ENCODE results near the gene ZNF24.

ZNF24 gene

GRCh38 chr18:35306588-35307250 lies 37.5 kb downstream of the ZNF24 start:
- DNase-seq (ENCODE audit: extremely low read depth in 1 of 2, low read depth in 1 of 2), result no peak

- DNase-seq (ENCODE audit: extremely low read depth in 1 of 2, low read depth in 1 of 2), result no peak
These were observed 40.6 kb downstream of the ZNF24 start for GRCh38 chr18:35303610-35304009.

- DNase-seq (ENCODE audit: extremely low read depth in 1 of 2, low read depth in 1 of 2), result no peak
These were observed 48.2 kb downstream of the ZNF24 start for GRCh38 chr18:35296060-35296459.

- DNase-seq (ENCODE audit: extremely low read depth in 1 of 2, low read depth in 1 of 2), result no peak
These were observed 53.1 kb downstream of the ZNF24 start for GRCh38 chr18:35291166-35291565.

- DNase-seq (ENCODE audit: extremely low read depth in 1 of 2, low read depth in 1 of 2), result peak; percentile 87 to 92
These were observed 54.0 kb downstream of the ZNF24 start, which contains the start of gene ZSCAN30 for GRCh38 chr18:35290094-35290735. TSS of gene ZSCAN30 (minus strand) at chr18:35290229. CDS start at chr18:35264352, 25,877 bp downstream.

- DNase-seq (ENCODE audit: extremely low read depth in 1 of 2, low read depth in 1 of 2), result no peak
These were observed 54.5 kb downstream of the ZNF24 start for GRCh38 chr18:35289727-35290093.

GRCh38 chr18:35289293-35289692 lies 54.9 kb downstream of the ZNF24 start:
- DNase-seq (ENCODE audit: extremely low read depth in 1 of 2, low read depth in 1 of 2), result no peak

GRCh38 chr18:35284841-35285240 lies 59.4 kb downstream of the ZNF24 start:
- DNase-seq (ENCODE audit: extremely low read depth in 1 of 2, low read depth in 1 of 2), result no peak

GRCh38 chr18:35283923-35284794 lies 60.1 kb downstream of the ZNF24 start:
- no peak for DNase-seq (ENCODE audit: extremely low read depth in 1 of 2, low read depth in 1 of 2)

- DNase-seq (ENCODE audit: extremely low read depth in 1 of 2, low read depth in 1 of 2), result no peak
These were observed 61.9 kb downstream of the ZNF24 start for GRCh38 chr18:35282353-35282752.

Measured in stimulated activated CD8-positive, alpha-beta memory T cell treated with anti-CD3 and anti-CD28 coated beads, Interleukin-7, amount 100 ng/mL, for 48 hours (primary cell).